ENCODE data around the gene TRAPPC8.
"Not testable (repeated sequence)": the region's sequence is repeated elsewhere in the genome, so short reads cannot be mapped to it uniquely, and the experiment has no call there.

Gene TRAPPC8, protein sequence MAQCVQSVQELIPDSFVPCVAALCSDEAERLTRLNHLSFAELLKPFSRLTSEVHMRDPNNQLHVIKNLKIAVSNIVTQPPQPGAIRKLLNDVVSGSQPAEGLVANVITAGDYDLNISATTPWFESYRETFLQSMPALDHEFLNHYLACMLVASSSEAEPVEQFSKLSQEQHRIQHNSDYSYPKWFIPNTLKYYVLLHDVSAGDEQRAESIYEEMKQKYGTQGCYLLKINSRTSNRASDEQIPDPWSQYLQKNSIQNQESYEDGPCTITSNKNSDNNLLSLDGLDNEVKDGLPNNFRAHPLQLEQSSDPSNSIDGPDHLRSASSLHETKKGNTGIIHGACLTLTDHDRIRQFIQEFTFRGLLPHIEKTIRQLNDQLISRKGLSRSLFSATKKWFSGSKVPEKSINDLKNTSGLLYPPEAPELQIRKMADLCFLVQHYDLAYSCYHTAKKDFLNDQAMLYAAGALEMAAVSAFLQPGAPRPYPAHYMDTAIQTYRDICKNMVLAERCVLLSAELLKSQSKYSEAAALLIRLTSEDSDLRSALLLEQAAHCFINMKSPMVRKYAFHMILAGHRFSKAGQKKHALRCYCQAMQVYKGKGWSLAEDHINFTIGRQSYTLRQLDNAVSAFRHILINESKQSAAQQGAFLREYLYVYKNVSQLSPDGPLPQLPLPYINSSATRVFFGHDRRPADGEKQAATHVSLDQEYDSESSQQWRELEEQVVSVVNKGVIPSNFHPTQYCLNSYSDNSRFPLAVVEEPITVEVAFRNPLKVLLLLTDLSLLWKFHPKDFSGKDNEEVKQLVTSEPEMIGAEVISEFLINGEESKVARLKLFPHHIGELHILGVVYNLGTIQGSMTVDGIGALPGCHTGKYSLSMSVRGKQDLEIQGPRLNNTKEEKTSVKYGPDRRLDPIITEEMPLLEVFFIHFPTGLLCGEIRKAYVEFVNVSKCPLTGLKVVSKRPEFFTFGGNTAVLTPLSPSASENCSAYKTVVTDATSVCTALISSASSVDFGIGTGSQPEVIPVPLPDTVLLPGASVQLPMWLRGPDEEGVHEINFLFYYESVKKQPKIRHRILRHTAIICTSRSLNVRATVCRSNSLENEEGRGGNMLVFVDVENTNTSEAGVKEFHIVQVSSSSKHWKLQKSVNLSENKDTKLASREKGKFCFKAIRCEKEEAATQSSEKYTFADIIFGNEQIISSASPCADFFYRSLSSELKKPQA (N-terminal part only)

GRCh38 chr18:31942999-31943877 is at the start of gene TRAPPC8:
TRAPPC8 (minus strand) TSS chr18:31943128; CDS start chr18:31942764, 364 bp downstream.
- peak; percentile 79 to 81 for DNase-seq (ENCODE audit: low read depth in 2 of 2, low spot score in 1 of 2)

- DNase-seq (ENCODE audit: low read depth in 2 of 2, low spot score in 1 of 2): no peak
These were observed 47.9 kb upstream of the TRAPPC8 start for GRCh38 chr18:31990823-31991222.

DNA sequence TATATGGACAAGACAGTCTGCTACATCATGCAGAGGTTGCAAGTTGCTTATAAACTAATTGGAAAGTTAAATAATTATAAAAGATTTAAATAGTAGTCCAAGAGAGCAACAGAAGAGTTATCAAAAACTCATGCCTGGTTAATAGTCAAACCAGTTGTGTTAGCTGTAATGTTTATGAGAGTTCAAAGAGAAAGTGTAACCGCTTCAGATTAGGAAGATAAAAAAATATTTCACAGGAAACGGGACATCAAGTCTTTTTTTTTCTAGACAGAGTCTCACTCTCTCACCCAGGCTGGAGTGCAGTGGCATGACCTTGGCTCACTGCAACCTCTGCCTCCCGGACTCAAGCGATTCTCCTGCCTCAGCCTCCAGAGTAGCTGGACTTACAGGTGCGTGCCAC is 41.0 kb upstream of the TRAPPC8 start:
- DNase-seq (ENCODE audit: low read depth in 2 of 2, low spot score in 1 of 2): no peak

DNA sequence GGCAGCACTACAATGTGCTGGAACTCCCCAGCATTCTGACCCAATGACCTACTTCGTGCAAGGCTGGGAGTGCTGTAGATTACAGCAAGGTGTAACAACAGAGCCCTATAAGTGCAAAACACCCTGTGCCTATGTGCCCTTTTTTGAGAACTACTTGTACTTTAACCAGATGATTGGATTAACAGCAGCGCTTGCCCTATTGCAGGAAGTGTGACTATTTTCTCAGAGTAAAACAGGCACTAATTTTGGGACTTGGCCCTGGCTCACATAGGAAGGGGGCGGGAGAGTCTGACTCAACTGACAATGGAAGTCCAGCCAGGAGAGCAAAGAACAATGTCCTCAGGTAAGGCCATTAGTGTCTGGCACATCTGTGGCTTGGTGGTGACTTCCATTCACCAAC is 40.1 kb upstream of the TRAPPC8 start:
- no peak for DNase-seq (ENCODE audit: low read depth in 2 of 2, low spot score in 1 of 2)

GRCh38 chr18:31980863-31981262 is 37.9 kb upstream of the TRAPPC8 start:
- DNase-seq (ENCODE audit: low read depth in 2 of 2, low spot score in 1 of 2): no peak

GRCh38 chr18:31979714-31980113 is 36.8 kb upstream of the TRAPPC8 start:
- no peak for DNase-seq (ENCODE audit: low read depth in 2 of 2, low spot score in 1 of 2)

DNA sequence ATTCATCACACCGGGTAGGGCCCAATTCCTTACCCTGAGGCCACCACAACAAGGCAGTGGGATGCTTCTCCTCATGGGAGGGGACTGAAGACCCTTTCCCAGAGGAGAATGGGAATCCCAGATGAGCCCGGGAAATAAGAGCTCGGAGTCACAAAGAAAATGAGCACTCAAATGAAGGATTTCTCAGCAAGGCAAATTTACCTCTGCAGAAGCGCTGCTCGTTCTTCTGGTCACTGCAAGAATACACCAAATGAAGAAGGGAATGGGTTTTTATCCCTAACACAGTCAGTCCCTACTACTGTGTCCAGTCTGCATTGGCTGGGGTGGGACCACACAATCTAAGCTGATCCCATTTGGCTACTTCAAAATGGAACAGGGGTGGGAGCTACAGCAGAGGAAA is 35.7 kb upstream of the TRAPPC8 start:
- no peak for DNase-seq (ENCODE audit: low read depth in 2 of 2, low spot score in 1 of 2)

DNA sequence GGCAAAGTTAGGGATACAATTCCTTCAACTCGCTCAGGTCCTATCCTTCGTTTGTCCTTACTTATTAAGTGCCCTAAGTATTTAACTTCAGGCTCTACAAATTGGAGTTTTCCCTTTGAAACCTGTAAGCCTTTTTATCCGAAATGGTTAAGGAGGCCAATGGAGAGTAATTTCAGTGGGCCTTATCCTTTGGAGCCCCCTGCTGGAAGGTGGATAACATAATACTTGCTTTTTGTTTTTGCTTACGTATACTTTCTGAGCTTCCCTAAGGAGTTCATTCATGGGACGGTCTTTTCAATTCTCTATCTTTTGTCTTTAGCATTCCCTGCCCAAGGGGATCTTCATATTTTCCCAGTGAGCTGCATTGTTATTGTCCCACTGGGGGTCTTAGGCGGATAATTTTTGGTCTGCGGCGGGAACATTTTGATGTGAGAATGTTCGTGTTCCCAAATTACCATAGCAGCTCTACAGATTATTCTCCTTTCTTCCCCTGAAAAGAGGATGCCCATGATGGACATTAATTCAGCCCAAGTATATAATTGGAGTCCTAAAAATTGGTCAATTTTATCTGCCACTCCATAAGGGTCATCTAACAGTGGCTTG is 34.4 kb upstream of the TRAPPC8 start:
- no peak for DNase-seq (ENCODE audit: low read depth in 2 of 2, low spot score in 1 of 2)

GRCh38 chr18:31976242-31976641 is 33.3 kb upstream of the TRAPPC8 start:
- DNase-seq (ENCODE audit: low read depth in 2 of 2, low spot score in 1 of 2): no peak

- no peak for DNase-seq (ENCODE audit: low read depth in 2 of 2, low spot score in 1 of 2)
These were observed 31.1 kb upstream of the TRAPPC8 start for GRCh38 chr18:31973929-31974546.

GRCh38 chr18:31970617-31971016 is 27.7 kb upstream of the TRAPPC8 start:
- DNase-seq (ENCODE audit: low read depth in 2 of 2, low spot score in 1 of 2): no peak

DNA sequence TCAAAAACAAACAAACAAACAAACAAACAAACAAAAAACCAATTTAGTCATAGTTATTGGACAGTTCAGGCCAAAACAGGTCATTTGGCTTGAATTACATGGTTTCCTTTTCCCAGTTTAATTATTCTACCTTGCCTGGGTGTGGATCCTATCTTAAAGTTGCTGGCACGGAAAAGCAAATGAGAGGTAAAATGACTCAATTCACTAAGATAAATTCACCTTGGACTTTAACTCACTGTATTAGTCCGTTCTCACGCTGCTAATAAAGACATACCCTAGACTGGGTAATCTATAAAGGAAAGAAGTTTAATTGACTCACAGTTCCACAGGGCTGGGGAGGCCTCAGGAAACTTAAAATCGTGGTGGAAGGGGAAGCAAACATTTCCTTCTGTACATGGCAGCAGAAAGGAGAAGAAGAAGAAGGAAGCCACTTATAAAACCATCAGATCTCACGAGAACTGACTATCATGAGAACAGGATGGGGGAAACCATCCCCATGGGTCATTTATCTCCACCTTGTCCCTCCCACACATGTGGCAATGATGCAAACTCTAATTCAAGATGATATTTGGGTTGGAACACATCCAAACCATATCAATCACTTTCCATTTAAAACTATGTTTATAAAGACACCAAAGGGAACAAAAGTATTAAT is 22.5 kb upstream of the TRAPPC8 start:
- no peak for DNase-seq (ENCODE audit: low read depth in 2 of 2, low spot score in 1 of 2)

- DNase-seq (ENCODE audit: low read depth in 2 of 2, low spot score in 1 of 2): no peak
These were observed 14.8 kb upstream of the TRAPPC8 start for GRCh38 chr18:31957728-31958127.

DNA sequence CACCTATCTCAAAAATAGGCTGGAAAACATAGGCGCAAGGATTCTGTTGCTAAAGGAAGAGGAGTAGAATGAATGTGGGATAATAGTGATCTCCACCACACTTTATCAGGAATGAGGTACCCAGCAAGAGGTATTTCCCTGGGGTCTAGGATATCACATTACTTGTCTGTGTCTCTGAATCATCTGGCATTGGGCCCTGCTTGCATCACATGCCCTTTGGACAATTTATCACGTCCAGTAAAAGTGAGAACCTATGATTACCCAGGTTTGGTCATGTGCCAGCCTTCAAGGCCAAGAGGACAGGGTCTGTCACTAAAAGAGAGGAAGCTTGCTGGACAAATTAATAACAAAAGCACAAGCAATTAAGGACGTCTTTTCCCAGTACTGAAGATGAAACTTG is 11.4 kb upstream of the TRAPPC8 start:
- DNase-seq (ENCODE audit: low read depth in 2 of 2, low spot score in 1 of 2): no peak

DNA sequence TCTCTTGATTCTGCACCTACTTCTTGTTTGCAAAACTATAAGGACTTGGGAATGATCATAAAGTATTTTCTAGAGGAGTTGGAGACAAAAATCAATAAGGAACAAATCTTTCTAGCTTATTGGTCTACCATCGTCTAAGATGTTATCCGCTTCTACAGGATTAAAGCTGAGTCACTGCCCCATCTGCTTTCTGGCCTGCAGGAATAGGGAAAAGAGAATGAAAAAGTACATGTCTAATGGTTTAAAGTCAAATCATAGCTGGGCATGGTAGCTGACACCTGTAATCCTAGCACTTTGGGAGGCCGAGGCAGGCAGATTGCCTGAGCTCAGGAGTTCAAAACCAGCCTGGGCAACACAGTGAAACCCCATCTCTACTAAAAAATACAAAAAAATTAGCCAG is 10.8 kb upstream of the TRAPPC8 start:
- DNase-seq (ENCODE audit: low read depth in 2 of 2, low spot score in 1 of 2): not testable (repeated sequence)

- DNase-seq (ENCODE audit: low read depth in 2 of 2, low spot score in 1 of 2): no peak
These were observed 9.3 kb upstream of the TRAPPC8 start for GRCh38 chr18:31952223-31952622.

DNA sequence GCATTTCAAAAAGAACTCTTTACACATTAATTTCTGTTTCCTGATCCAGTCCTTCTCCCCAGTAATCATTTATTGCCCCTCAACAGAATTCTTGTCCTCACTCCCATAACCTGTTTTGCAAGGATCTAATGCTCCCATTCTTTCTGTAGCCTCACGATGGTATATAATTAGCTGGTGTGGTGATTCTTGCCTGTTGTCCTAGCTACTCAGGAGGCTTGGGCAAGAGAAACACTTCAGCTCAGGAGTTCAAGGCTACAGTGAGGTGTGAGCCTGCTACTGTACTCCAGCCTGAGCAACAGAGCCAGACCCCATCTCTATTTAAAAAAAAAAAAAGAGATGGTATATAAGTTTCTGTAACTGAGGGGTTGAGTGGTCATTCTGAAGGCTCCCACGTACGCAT is 7.7 kb upstream of the TRAPPC8 start:
- DNase-seq (ENCODE audit: low read depth in 2 of 2, low spot score in 1 of 2): no peak

DNA sequence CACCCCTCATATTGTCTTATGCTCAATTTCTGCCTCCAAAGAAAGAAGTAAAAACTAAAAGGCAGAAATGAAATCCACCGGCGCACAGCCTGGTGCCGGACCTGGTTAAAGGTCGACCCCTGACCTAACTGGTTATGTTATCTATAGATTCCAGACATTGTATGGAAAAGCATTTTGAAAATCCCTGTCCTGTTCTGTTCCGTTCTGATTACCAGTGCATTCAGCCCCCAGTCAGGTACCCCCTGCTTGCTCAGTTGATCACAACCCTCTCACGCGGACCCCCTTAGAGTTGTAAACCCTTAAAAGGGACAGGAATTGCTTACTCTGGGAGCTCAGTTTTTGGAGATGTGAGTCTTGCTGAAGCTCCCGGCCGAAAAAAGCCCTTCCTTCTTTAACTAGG is 5.4 kb upstream of the TRAPPC8 start:
- not testable (repeated sequence) for DNase-seq (ENCODE audit: low read depth in 2 of 2, low spot score in 1 of 2)
